ENCODE data around the gene ZNF280B.

ZNF280B gene

GRCh38 chr22:22440188-22440587 is 68.4 kb downstream of the ZNF280B start:
- no peak for TF ChIP-seq CTCF (IDR thresholded peaks at IDR 0.05)
- Histone ChIP-seq H3K4me1 (ENCODE audit: control insufficient read depth in 1 of 2, insufficient read depth in 1 of 2, low read depth in 1 of 2, low read length in 1 of 2) (no peaks in the 10 kb centered on the region), H3K4me3 (ENCODE audit: low read depth in 1 of 2, low read length in 1 of 2) (no peak overlapping the region), H3K36me3 (no peaks in the 10 kb centered on the region), H3K9me3 (no peaks in the 10 kb centered on the region), H3K27me3 (peaks cover 38% of the 10 kb centered on the region), H3K27ac (no peak overlapping the region)
